ENCODE data around the gene LRMDA. TPM values are rescaled to one million over a fixed set of nuclear protein-coding genes. Genes with fewer than 3 reads are reported as not detected.

Gene LRMDA
- total and polyA plus RNA-seq, 2 of the 4 experiments (the other 2 are of a cell fraction): 0.07 TPM; not detected in 1

- dilution Hi-C loops (cut with HindIII; ENCODE audit: low sequenced_read_pairs, unreplicated experiment) (no loop called here), intact Hi-C loops (cut with micrococcal nuclease) (no loop called here), in situ Hi-C loops (cut with MboI; ENCODE audit: low sequenced_read_pairs) (no loop called here)
- Histone ChIP-seq H3K27me3 (ENCODE audit: control insufficient read depth, insufficient read depth, low read length) (peaks cover 2% of the 10 kb centered on the region), H2BK20ac (ENCODE audit: low read depth, low read length) (no peak overlapping the region), H3K18ac (ENCODE audit: low read depth, low read length) (no peak overlapping the region), H4K8ac (ENCODE audit: low read depth in 2 of 2, low read length in 2 of 2) (no peak overlapping the region), H3K4ac (ENCODE audit: low read depth, low read length) (no peak overlapping the region), H3K36me3 (ENCODE audit: control insufficient read depth, insufficient read depth, low read length) (no peaks in the 10 kb centered on the region), H2AK5ac (ENCODE audit: low read depth, low read length) (no peak overlapping the region), H2BK120ac (ENCODE audit: low read depth, low read length) (no peak overlapping the region), H2BK15ac (ENCODE audit: low read depth, low read length) (no peak overlapping the region), H3K23ac (ENCODE audit: low read depth, low read length) (no peak overlapping the region), H3K9me3 (ENCODE audit: control insufficient read depth, insufficient read depth, low read length) (no peaks in the 10 kb centered on the region; the same call in 1 of the 2 replicates), H3K79me1 (ENCODE audit: low read depth in 1 of 2, low read length in 2 of 2) (no peaks in the 10 kb centered on the region), H3K4me1 (ENCODE audit: control insufficient read depth, insufficient read depth, low read length) (no peaks in the 10 kb centered on the region), H4K91ac (ENCODE audit: insufficient read depth, low read depth, low read length) (no peak overlapping the region), H2AFZ (replicated peaks; ENCODE audit: low read length, poor library complexity) (no peak overlapping the region), H3K9ac (ENCODE audit: low read depth, low read length) (no peak overlapping the region), H2AK9ac (replicated peaks; ENCODE audit: low read depth, low read length, poor library complexity) (no peak overlapping the region), H3K56ac (ENCODE audit: extremely low read depth, insufficient read depth, low read length) (no peak overlapping the region), H3K9me1 (ENCODE audit: insufficient read depth, low read length) (no peaks in the 10 kb centered on the region), H2BK5ac (ENCODE audit: low read depth, low read length, poor library complexity, severe bottlenecking) (no peak overlapping the region), H3K14ac (replicated peaks; ENCODE audit: low read depth, low read length) (no peak overlapping the region), H4K20me1 (ENCODE audit: insufficient read depth, low read length) (no peaks in the 10 kb centered on the region), H3K4me3 (ENCODE audit: insufficient read depth, low read depth, low read length) (no peak overlapping the region), H3K4me2 (ENCODE audit: low read depth, low read length) (no peak overlapping the region), H4K5ac (ENCODE audit: low read depth, low read length) (no peak overlapping the region), H3K27ac (ENCODE audit: insufficient read depth, low read length) (no peak overlapping the region)
- ChIA-PET POLR2A (ENCODE audit: unreplicated experiment) (no interaction called here), CTCF (interaction anchor here (0.6 kb wide), 1 partner anchor 899 kb away, joined by 3 read pairs; no protein-coding TSS in a partner anchor)
- DNase-seq: no peak
- TF ChIP-seq CHD1 (IDR thresholded peaks at IDR 0.05; ENCODE audit: low read depth, low read length): no peak
- TF ChIP-seq FOS (IDR thresholded peaks at IDR 0.05; ENCODE audit: low read depth, low read length): no peak
- no peak for TF ChIP-seq USF2 (IDR thresholded peaks at IDR 0.05; ENCODE audit: low read depth, low read length)
- no peak for TF ChIP-seq MXI1 (IDR thresholded peaks at IDR 0.05; ENCODE audit: borderline replicate concordance, low read depth, low read length)
- no peak for TF ChIP-seq MAZ (IDR thresholded peaks at IDR 0.05; ENCODE audit: borderline replicate concordance, low read depth, low read length)
- BruUV-seq (replicated peaks): no TSS peak
- WGBS, 2 experiments (ENCODE audit: extremely low coverage in 2 of 2, insufficient read length in 1 of 2): no CpG with 5 or more reads among the region's 1 CpG
- no peak for ATAC-seq (ENCODE audit: low read depth)
Measured at GRCh38 chr10:76091926-76092325, 660.5 kb downstream of the LRMDA start.

All from IMR-90 (cell line).